ENCODE measurements around the gene CMTM1.
"Not testable (repeated sequence)": the region's sequence is repeated elsewhere in the genome, so short reads cannot be mapped to it uniquely, and the experiment has no call there.

CMTM1 gene

DNA sequence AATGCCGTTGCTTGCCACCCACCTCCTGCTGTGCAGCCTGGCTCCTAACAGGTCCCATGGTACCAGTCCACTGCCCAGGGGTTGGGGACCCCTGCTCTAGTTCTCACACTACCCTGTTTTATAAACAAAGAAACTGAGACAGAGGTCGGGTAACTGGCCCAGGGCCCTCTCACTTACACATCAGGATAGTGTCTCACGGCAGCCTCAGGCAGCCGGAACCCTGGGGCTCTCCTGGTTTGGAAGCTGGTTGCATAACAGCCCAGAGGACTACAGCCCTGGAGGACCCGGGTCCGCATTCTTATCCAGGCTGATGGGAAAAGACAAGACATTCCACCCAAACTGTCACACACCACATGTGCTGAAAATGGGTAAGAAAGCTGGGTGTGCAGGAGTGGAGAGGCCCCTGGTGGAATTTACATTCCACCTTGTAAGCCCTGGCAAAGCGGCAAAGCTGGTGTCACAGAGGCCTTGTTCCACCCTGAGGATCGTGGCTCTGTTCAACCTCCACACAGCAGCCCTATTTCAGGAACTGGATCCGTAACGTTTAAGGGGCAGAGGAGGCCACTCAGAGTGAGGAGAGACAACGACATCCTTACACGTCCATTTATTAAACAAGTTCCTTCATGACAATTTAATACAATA is 48.0 kb downstream of the CMTM1 start:
- no peak for DNase-seq (ENCODE audit: low read depth in 2 of 2)

DNA sequence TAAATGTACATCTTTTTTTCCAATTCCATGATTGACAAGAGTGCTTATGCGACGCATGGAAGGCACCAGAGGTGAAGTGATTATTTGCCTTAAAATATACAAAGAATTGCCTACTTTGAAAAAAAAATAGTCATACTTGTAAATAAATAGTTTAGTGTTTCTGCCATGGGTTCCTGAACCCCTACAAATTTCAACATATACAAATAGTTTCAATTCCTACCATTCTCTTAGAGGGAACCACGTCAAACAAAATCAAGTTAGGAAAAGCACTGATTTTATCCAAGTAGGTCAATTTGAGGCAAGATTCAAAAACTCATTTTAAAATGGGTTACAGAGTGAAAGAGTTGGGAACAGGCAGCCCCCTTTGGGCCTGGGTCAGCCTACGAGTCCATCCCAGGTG is 49.9 kb downstream of the CMTM1 start:
- DNase-seq (ENCODE audit: low read depth in 2 of 2), result no peak

DNA sequence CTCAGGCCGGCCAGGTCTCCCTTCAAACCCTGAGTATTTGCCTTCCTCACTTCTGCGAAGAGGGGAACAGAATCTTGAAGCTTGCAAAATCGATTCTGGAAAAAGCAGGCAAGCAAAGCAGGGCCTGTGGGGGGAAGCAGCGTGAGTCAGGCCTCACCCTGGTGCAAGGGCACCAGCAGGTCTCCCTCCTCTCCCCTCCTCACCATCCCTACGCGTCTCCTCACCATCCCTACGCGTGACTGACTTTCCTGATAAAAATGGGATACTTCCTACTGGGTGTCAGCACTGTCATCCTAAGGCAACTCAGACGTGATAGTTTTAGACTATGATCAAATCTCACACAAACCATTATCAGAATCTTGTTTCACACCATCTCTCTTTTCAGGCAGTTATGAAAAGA is 50.4 kb downstream of the CMTM1 start:
- no peak for DNase-seq (ENCODE audit: low read depth in 2 of 2)

DNA sequence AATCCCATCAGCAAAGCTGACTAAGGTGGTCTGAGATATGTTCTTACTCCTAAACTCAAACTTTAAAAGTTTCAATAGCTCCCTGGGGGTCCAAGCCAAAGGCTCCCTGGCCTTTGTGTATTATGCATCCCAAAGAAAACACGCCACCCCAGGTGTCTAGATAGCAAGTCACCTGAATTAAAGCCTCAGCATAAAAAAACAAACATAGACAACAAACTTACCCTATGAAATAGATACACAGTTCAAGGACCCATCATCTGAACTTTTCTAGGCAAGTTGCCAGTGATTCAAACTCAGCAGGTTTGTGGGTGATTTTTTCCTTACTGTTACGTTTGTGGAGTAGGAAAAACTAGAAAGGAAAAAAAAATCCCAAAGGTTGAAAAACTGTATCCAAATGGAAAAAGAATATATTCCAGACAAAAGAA is 50.8 kb downstream of the CMTM1 start:
- DNase-seq (ENCODE audit: low read depth in 2 of 2), result no peak

DNA sequence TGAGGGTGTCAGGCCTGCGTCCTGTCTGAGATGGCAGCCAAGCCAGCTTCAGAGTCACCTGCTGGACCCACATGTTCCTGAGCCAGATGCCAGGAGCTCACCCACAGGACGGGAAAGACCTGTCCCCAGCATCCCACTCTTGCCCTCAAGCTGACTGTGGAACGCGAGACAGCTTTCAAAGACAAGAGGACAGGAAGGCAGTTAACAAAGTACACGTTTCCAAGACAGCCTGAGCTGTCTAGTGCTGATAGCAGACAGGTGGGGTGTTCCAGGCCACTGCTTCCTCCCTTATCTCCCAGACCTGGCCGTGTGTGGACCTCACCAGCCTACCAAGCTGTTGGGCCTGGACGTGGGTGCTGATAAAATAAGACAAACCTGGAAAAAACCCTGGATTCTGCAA is 51.5 kb downstream of the CMTM1 start:
- no peak for DNase-seq (ENCODE audit: low read depth in 2 of 2)

DNA sequence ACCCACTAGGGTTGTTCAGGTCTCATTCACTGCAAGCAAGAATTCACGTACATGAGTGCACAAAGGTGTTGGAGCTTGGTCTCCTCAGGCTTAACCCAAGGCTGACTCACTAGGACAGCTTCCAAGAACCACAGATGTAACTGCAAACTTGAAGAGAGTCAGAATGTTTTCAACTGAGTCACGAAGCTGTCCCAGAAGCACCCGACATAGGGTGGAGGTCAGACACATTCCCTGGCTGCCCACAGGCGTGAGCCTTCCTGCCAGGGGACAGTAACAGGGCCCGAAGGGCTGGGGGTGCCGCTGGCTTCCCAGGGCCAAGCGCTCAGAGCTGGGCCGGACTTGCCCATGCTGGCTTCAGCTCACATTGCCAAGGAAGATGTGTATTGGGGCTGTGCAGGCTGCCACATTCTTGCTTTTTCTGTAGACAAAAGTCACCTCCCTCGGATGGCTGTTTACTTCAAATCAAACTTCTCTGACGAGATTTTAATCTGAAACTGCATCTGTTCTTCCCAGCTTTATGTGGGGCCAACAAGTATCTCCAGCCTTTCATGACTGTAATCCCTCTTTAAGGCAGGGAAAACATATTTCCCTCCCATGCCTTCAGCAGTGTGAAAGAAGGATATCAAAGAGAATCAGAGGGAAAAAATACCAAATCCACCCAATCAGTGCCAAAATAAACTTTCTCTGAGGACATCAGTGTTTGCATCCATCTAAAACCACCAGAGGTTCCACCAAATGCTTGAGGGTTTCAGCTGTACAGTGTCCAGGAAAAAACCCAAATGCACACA is 52.5 kb downstream of the CMTM1 start:
- DNase-seq (ENCODE audit: low read depth in 2 of 2), result peak; percentile 82 to 83

DNA sequence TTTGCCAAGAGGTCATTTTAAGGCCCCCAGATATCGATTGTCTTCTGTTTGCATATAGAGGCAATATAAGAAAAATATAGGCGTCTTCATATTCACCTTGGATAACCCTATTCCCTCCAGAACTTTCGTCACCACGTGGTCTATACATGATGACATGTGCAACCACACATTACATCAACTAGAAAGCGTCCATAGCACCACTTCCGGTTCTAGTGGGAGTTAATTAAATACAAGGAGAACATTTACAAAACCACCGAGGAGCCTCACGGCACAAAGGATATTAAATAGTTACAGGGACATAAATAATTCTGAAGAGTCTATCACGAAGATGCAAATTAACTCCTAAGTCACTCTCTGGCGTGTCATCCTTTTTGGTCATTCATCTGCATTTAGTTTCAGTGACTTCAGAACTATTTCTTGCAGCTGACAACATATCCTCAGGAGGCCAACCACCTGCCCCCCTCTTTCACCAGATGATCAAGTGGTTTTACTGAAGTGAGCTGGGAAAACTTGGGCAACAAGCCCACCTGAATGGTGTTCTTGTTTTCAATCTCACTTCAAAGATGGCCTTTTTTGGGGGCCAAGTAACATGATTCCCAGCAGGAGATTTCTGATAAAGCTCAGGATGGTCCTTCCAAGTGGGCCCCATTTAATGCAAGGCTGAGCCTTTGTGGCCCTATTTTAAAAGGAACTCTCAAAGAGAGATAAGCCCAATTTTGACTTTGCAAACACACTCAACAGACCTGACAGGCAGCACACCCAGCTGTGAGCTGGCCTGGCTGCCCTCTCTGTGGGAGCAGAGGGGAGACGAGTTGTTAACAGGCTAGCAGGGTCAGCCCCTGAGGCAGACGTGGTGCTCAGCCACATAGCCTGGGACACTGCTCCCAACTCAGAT is 53.5 kb downstream of the CMTM1 start:
- DNase-seq (ENCODE audit: low read depth in 2 of 2), result peak; percentile 73 to 75

DNA sequence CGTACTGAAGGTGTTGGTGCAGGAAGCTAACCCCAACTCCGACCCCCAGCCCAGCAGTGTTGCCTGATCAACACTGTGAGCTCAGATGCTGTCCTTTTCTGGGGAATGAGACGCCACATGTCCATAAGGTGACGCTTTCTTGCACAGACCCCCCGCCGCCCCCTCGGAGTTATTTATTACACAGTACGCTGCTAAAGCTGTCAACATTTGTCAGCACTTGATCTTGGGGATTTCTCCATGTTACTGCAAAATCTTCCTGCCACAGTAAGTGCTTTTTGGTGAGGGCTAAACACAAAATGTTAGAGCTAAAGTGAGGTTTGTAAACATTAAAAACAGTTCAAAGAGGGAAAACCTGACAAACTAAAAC is 54.2 kb downstream of the CMTM1 start:
- no peak for DNase-seq (ENCODE audit: low read depth in 2 of 2)

DNA sequence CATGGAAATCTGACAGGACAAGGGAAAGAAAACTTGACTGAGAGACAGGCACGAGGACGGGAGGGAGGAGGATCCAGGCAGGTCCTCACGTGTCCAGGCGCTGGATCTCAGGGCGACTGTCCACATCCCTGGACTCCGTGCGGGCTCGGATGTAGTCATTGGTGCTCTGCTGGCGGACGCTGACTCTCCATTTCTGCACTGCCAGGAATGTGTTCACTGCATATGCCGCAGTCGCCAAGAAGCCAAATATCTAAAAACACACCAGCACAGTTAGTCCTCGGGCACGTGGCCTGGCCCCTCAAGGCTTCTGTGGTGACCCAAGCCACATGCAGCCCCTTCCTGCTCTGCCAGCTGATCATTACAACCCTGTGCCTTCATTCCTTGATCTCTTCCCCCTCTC is 55.7 kb downstream of the CMTM1 start:
- DNase-seq (ENCODE audit: low read depth in 2 of 2), result no peak

DNA sequence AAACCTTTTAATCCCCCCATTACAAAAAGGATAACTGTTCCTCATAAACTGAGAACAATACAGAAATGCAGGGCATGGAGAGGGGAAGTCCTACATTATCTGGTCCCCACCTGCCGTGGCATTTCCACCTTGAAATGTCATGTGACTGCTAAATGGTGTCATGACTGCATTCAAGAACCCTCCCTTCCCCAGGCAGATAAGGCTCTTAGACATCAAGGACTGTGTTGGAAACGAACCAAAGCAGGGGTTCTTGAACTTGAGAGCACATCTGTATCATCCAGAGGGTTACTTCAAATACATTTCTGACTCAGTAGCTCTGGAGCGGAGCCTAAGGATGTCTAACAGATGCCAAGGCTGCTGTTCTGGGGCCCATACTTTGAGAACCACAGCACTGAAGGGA is 56.6 kb downstream of the CMTM1 start:
- no peak for DNase-seq (ENCODE audit: low read depth in 2 of 2)

DNA sequence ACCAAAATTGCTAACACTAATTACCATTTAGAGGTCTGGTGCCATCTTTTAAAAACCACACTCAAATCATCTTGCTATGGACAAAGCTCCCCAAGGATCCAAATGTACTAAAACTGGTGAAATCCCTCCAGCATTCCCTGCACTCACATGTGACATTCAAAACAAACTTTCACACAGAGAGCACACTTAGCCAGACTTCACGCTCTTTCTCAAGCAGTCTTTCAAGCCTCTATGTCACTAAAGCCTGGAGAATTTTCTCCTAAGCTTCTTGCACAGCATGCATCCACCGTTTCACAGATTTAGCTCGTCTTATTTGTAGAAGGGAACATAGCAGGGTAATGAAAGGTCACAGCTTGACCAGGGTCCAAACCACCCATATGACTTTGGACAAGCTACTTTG is 57.5 kb downstream of the CMTM1 start:
- DNase-seq (ENCODE audit: low read depth in 2 of 2), result no peak

DNA sequence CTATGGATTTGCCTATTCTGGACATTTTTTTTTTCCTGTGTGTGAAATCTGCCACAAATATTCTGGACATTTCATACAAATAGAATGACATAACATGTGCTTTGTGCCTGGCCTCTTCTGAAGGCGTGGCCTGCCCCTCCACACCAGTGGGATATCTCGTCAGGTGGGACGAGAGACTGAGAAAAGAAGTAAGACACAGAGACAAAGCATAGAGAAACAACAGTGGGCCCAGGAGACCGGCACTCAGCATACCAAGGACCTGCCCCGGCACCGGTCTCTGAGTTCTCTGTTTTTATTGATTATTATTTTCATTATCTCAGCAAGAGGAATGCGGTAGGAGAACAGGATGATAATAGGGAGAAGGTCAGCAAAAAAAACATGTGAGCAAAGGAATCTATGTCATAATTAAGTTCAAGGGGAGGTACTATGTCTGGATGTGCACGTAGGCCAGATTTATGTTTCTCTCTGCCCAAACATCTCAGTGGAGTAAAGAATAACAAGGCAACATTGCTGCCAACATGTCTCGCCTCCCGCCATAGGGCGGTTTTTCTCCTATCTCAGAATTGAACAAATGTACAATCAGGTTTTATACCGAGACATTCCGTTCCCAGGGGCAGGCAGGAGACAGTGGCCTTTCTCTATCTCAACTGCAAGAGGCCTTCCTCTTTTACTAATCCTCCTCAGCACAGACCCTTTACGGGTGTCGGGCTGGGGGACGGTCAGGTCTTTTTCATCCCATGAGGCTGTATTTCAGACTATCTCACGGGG is 61.6 kb downstream of the CMTM1 start:
- not testable (repeated sequence) for DNase-seq (ENCODE audit: low read depth in 2 of 2)

Measured in fibroblast of skin of left biceps (primary cell).